ENCODE measurements around the gene ZBTB7A.

- TF ChIP-seq, protein P1, sequence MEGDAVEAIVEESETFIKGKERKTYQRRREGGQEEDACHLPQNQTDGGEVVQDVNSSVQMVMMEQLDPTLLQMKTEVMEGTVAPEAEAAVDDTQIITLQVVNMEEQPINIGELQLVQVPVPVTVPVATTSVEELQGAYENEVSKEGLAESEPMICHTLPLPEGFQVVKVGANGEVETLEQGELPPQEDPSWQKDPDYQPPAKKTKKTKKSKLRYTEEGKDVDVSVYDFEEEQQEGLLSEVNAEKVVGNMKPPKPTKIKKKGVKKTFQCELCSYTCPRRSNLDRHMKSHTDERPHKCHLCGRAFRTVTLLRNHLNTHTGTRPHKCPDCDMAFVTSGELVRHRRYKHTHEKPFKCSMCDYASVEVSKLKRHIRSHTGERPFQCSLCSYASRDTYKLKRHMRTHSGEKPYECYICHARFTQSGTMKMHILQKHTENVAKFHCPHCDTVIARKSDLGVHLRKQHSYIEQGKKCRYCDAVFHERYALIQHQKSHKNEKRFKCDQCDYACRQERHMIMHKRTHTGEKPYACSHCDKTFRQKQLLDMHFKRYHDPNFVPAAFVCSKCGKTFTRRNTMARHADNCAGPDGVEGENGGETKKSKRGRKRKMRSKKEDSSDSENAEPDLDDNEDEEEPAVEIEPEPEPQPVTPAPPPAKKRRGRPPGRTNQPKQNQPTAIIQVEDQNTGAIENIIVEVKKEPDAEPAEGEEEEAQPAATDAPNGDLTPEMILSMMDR (IDR thresholded peaks at IDR 0.05): no peak
- TF ChIP-seq POLR2A (IDR thresholded peaks at IDR 0.05): no peak
These were observed 21.7 kb downstream of the ZBTB7A start for GRCh38 chr19:4044990-4045465.
